DOHH2 (cell line): ENCODE results near the gene ELMOD3.

Experiments used
- H3F3A ChIP-seq: fragments of 200-600 bp; sonication (generic), shearing (Covaris generic); 2 replicates; pipeline ENCODE4 v1.6.0; 2016; ENCODE audit warnings: antibody characterized with exemption, mild to moderate bottlenecking; ENCODE audit not compliant: control insufficient read depth, insufficient read depth
- H3K27ac ChIP-seq: fragments of 200-600 bp; sonication (generic); 2 replicates; pipeline ENCODE4 v1.5.1; 2014; ENCODE audit warnings: low read depth, mild to moderate bottlenecking, low read length, moderate library complexity
- H3K27me3 ChIP-seq: fragments of 200-600 bp; sonication (generic); 2 replicates; pipeline ENCODE4 v1.6.1; 2014; ENCODE audit warnings: mild to moderate bottlenecking, low read length, mixed read lengths; ENCODE audit not compliant: control insufficient read depth
- H3K36me3 ChIP-seq: fragments of 200-600 bp; sonication (generic); 2 replicates; pipeline ENCODE4 v1.6.1; 2014; ENCODE audit warnings: mild to moderate bottlenecking, low read length, moderate library complexity, mixed read lengths; ENCODE audit not compliant: control insufficient read depth
- H3K4me1 ChIP-seq: fragments of 200-600 bp; sonication (generic); 2 replicates; pipeline ENCODE4 v1.6.1; 2014; ENCODE audit warnings: mild to moderate bottlenecking, low read length, mixed read lengths; ENCODE audit not compliant: control insufficient read depth
- H3K4me2 ChIP-seq: fragments of 200-600 bp; sonication (generic); 2 replicates; pipeline ENCODE4 v1.6.0; 2014; ENCODE audit warnings: mild to moderate bottlenecking, low read length, moderate library complexity
- H3K4me3 ChIP-seq: fragments of 200-600 bp; sonication (generic); 2 replicates; pipeline ENCODE4 v1.5.1; 2014; ENCODE audit warnings: mild to moderate bottlenecking, low read length, mixed read lengths
- H3K79me2 ChIP-seq: fragments of 200-600 bp; sonication (generic); 2 replicates; pipeline ENCODE4 v1.6.1; 2014; ENCODE audit warnings: mild to moderate bottlenecking, low read length, mixed read lengths; ENCODE audit not compliant: control insufficient read depth
- H3K9me2 ChIP-seq: fragments of 200-600 bp; sonication (generic); replicated peaks from 2 replicates; pipeline ENCODE4 v1.6.1; 2014; ENCODE audit warnings: mild to moderate bottlenecking, low read length, mixed read lengths; ENCODE audit not compliant: control insufficient read depth
- H3K9me3 ChIP-seq: fragments of 200-600 bp; sonication (generic); 2 replicates; pipeline ENCODE4 v1.6.1; 2014; ENCODE audit warnings: antibody characterized with exemption, low read length, mixed read lengths; ENCODE audit not compliant: control insufficient read depth, insufficient read depth
- H4K20me1 ChIP-seq: fragments of 200-600 bp; sonication (generic); 2 replicates; pipeline ENCODE4 v1.6.0; 2014; ENCODE audit warnings: low read depth, mild to moderate bottlenecking, antibody characterized with exemption, low read length, moderate library complexity; ENCODE audit not compliant: control insufficient read depth, insufficient read depth
- CTCF ChIP-seq: fragments of 200-600 bp; sonication (generic); IDR thresholded peaks from one replicate; pipeline ENCODE4 v1.5.1; 2014; ENCODE audit warnings: antibody characterized with exemption, mild to moderate bottlenecking, low read depth, low read length; ENCODE audit not compliant: poor library complexity, severe bottlenecking
- EZH2phosphoT487 ChIP-seq: fragments of 200-600 bp; sonication (generic); IDR thresholded peaks from 2 replicates; pipeline ENCODE4 v1.6.1; 2017; ENCODE audit warnings: borderline replicate concordance, mild to moderate bottlenecking, antibody characterized with exemption, low read length, moderate library complexity, mixed read lengths

Gene ELMOD3

GRCh38 chr2:85394261-85394681 is 39.7 kb downstream of the ELMOD3 start:
- Histone ChIP-seq H3K9me2 (no peaks in the 10 kb centered on the region), H3K4me1 (peaks cover 4% of the 10 kb centered on the region), H3K36me3 (no peaks in the 10 kb centered on the region), H3K4me3 (no peak overlapping the region), H3K27ac (no peak overlapping the region), H3K4me2 (no peak overlapping the region), H4K20me1 (no peaks in the 10 kb centered on the region), H3K79me2 (no peaks in the 10 kb centered on the region), H3K9me3 (no peaks in the 10 kb centered on the region), H3F3A (no peaks in the 10 kb centered on the region), H3K27me3 (no peaks in the 10 kb centered on the region)
- TF ChIP-seq EZH2phosphoT487 (no peak), CTCF (no peak)

- Histone ChIP-seq H3K36me3 (no peaks in the 10 kb centered on the region), H3K27me3 (no peaks in the 10 kb centered on the region), H3K9me3 (no peaks in the 10 kb centered on the region), H3K27ac (no peak overlapping the region), H3K4me1 (peaks cover 4% of the 10 kb centered on the region), H3K4me3 (no peak overlapping the region), H3K79me2 (no peaks in the 10 kb centered on the region), H3F3A (no peaks in the 10 kb centered on the region), H3K4me2 (no peak overlapping the region), H4K20me1 (no peaks in the 10 kb centered on the region), H3K9me2 (no peaks in the 10 kb centered on the region)
- TF ChIP-seq EZH2phosphoT487 (no peak), CTCF (no peak)
These were observed 40.4 kb downstream of the ELMOD3 start for GRCh38 chr2:85394976-85395375.

GRCh38 chr2:85395912-85396475 is 41.4 kb downstream of the ELMOD3 start:
- H3K36me3 ChIP-seq = no peaks in the 10 kb centered on the region
- no peaks in the 10 kb centered on the region for H3K9me3 ChIP-seq
- H3F3A ChIP-seq = no peaks in the 10 kb centered on the region
- H4K20me1 ChIP-seq = no peaks in the 10 kb centered on the region
- H3K4me1 ChIP-seq = peaks cover 4% of the 10 kb centered on the region
- TF ChIP-seq CTCF (no peak), EZH2phosphoT487 (no peak)
- no peaks in the 10 kb centered on the region for H3K9me2 ChIP-seq
- no peak overlapping the region for H3K4me3 ChIP-seq
- H3K27me3 ChIP-seq = no peaks in the 10 kb centered on the region
- H3K27ac ChIP-seq = no peak overlapping the region
- H3K79me2 ChIP-seq = no peaks in the 10 kb centered on the region
- no peak overlapping the region for H3K4me2 ChIP-seq
